Natural killer cell (primary cell): ENCODE data around the gene CFAP299. TPM values are rescaled to one million over a fixed set of nuclear protein-coding genes. Genes with fewer than 3 reads are reported as not detected.
"Not testable (repeated sequence)": the region's sequence is repeated elsewhere in the genome, so short reads cannot be mapped to it uniquely, and the experiment has no call there.

Source experiments
- ATAC-seq, 3 donors: fragments of 150-1000 bp in 2 of 3; fragments of 200-7000 bp in 1 of 3; cut with Tn5 transposase; 1 replicate in 1 of 3; 2 replicates in 2 of 3; pipeline ENCODE4 v1.10.0; 2021; ENCODE audit warnings: mild to moderate bottlenecking in 2 of 3, moderate library complexity in 2 of 3
- DNase-seq, 2 donors: peaks; one replicate each; pipeline versions ENCODE4 v3.0.0 to v3.0.0-alpha.2; 2013 to 2021; ENCODE audit warnings: mixed read lengths in 1 of 2
- H3K27ac ChIP-seq: one replicate; pipeline ENCODE4 v1.5.1; 2013; ENCODE audit warnings: mild to moderate bottlenecking, low read length
- H3K27me3 ChIP-seq: one replicate; pipeline ENCODE4 v1.6.1; 2013; ENCODE audit warnings: low read length; ENCODE audit not compliant: control insufficient read depth, insufficient read depth
- H3K36me3 ChIP-seq: one replicate; pipeline ENCODE4 v1.6.1; 2013; ENCODE audit warnings: low read length; ENCODE audit not compliant: control insufficient read depth, insufficient read depth
- H3K4me1 ChIP-seq: one replicate; pipeline ENCODE4 v1.6.1; 2013; ENCODE audit warnings: low read length; ENCODE audit not compliant: control insufficient read depth, insufficient read depth
- H3K4me3 ChIP-seq: one replicate; pipeline ENCODE4 v1.5.1; 2013; ENCODE audit warnings: low read length
- H3K9me3 ChIP-seq: one replicate; pipeline ENCODE4 v1.6.1; 2013; ENCODE audit warnings: low read length; ENCODE audit not compliant: control insufficient read depth, insufficient read depth
- H3K27ac Mint-ChIP-seq, 2 donors: one replicate each; pipeline ENCODE4 v1.8.0; 2022; ENCODE audit warnings: mild to moderate bottlenecking in 2 of 2, mixed read lengths in 2 of 2, moderate library complexity in 1 of 2
- H3K27me3 Mint-ChIP-seq, 2 donors: one replicate each; pipeline ENCODE4 v1.8.0; 2022; ENCODE audit warnings: low read depth in 2 of 2, mixed read lengths in 2 of 2
- H3K36me3 Mint-ChIP-seq: one replicate; pipeline ENCODE4 v1.8.0; 2022; ENCODE audit warnings: mixed read lengths
- H3K4me1 Mint-ChIP-seq, 2 donors: one replicate each; pipeline ENCODE4 v1.8.0; 2022; ENCODE audit warnings: mixed read lengths in 2 of 2
- H3K4me3 Mint-ChIP-seq: one replicate; pipeline ENCODE4 v1.8.0; 2022; ENCODE audit warnings: mild to moderate bottlenecking, moderate library complexity, mixed read lengths
- H3K9me3 Mint-ChIP-seq, 2 donors: one replicate each; pipeline ENCODE4 v1.8.0; 2022; ENCODE audit warnings: mixed read lengths in 2 of 2
- CTCF ChIP-seq: fragments of 200-600 bp; IDR thresholded peaks from one replicate; pipeline ENCODE4 v1.8.0; 2022; ENCODE audit warnings: antibody characterized with exemption
- WGBS: methylation state at CpG from one replicate; pipeline ENCODE4 v1.1.7; 2013; ENCODE audit warnings: missing lambda C conversion rate; ENCODE audit not compliant: insufficient coverage; 5-methylcytosine and 5-hydroxymethylcytosine counted together
- intact Hi-C: fragments of 100-400 bp; cut with micrococcal nuclease; formaldehyde crosslinking; loops from one replicate; pipeline ENCODE4 v1.14.2; 2022
- total RNA-seq, 4 donors: library from RNA; stranded (reverse); fragments of 120-200 nt in 1 of 4; gene quantifications; one replicate each; pipeline versions ENCODE4 v1.2.3 to v1.2.4, GENCODE V29; 2013 to 2022

CFAP299 gene
- total RNA-seq, 3 donors from 2014 or later (not counting 1 experiment from before 2014, with no cell fraction given), result not detected

GRCh38 chr4:80646061-80646460, 310.5 kb downstream of the CFAP299 start:
- ATAC-seq, result no peak
- TF ChIP-seq CTCF, result no peak
- H3K27ac Mint-ChIP-seq, result no peak overlapping the region
- DNase-seq, result no peak
- no peaks in the 10 kb centered on the region for H3K36me3 ChIP-seq
- intact Hi-C loops, result no loop called here
- no peaks in the 10 kb centered on the region for H3K4me1 ChIP-seq
- no peaks in the 10 kb centered on the region for H3K9me3 Mint-ChIP-seq
- H3K36me3 Mint-ChIP-seq, result no peaks in the 10 kb centered on the region
- no peaks in the 10 kb centered on the region for H3K9me3 ChIP-seq
- H3K27ac ChIP-seq, result no peak overlapping the region
- H3K4me3 Mint-ChIP-seq, result no peak overlapping the region
- H3K27me3 ChIP-seq, result peaks cover 2% of the 10 kb centered on the region
- peaks cover 0 to 1% of the 10 kb centered on the region in 2 donors for H3K27me3 Mint-ChIP-seq
- H3K4me1 Mint-ChIP-seq, result no peaks in the 10 kb centered on the region
- no peak overlapping the region for H3K4me3 ChIP-seq
- WGBS, result 90% methylated on average over 2 of the region's 2 CpGs

DNA sequence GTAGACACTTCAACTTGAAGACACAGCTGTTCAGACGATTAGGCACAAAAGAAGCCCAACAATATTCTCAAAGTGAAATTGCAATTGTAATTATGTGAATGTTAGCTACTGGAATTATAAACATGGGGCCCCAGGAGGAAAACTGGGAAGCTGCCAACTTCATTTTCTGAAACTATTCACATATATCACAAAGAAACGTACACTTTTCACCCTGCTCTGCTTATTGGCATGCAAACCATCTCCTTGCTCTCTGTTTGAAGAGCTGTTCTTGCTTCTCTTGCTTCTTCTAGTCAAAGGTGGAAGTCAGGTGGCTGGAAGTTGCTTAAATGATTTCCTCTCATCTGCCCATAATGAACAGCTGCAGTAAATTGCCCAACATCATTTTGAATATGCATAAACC, 320.1 kb downstream of the CFAP299 start:
- no peak for DNase-seq
- Mint-ChIP-seq H3K9me3 (peaks cover 0 to 4% of the 10 kb centered on the region in 2 donors), H3K4me3 (no peak overlapping the region), H3K36me3 (no peaks in the 10 kb centered on the region), H3K4me1 (no peaks in the 10 kb centered on the region), H3K27me3 (peaks cover 13 to 16% of the 10 kb centered on the region in 2 donors), H3K27ac (no peak overlapping the region)
- H3K36me3 ChIP-seq, result no peaks in the 10 kb centered on the region
- 100% methylated on average over 1 of the region's 2 CpGs for WGBS
- intact Hi-C loops, result no loop called here
- no peaks in the 10 kb centered on the region for H3K27me3 ChIP-seq
- no peak for ATAC-seq
- H3K9me3 ChIP-seq, result no peaks in the 10 kb centered on the region
- no peak overlapping the region for H3K4me3 ChIP-seq
- H3K4me1 ChIP-seq, result no peaks in the 10 kb centered on the region
- no peak for TF ChIP-seq CTCF
- H3K27ac ChIP-seq, result no peak overlapping the region

GRCh38 chr4:80670118-80670517, 334.6 kb downstream of the CFAP299 start:
- H3K9me3 ChIP-seq, ATAC-seq, H3K4me1 ChIP-seq, H3K9me3 Mint-ChIP-seq, H3K4me1 Mint-ChIP-seq, H3K4me3 ChIP-seq, H3K36me3 ChIP-seq, H3K27me3 ChIP-seq, H3K27me3 Mint-ChIP-seq, H3K27ac ChIP-seq, H3K4me3 Mint-ChIP-seq, DNase-seq, H3K27ac Mint-ChIP-seq, H3K36me3 Mint-ChIP-seq, intact Hi-C loops: not testable (repeated sequence)
- WGBS, result 98% methylated on average over 3 of the region's 3 CpGs

DNA sequence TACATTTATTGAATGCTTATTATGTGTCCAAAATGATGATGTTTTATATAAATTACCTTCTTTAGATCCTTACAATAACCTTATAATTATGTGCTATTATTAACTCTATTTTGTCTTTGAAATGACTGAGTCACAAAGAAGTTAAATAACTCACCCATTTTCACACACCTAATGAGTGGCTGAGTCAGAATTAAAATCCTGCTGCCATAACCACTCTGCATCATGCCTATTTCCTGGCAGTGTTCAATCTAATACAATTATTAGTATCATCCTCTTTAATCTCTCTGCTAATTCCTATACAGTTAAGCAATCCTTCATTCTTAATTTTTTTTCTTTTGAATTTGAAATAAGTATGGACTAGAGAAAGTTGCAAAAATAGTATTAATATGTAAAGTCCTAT, 342.9 kb downstream of the CFAP299 start:
- Mint-ChIP-seq H3K4me3 (no peak overlapping the region), H3K27ac (no peak overlapping the region), H3K4me1 (peaks cover 0 to 5% of the 10 kb centered on the region in 2 donors), H3K9me3 (peaks cover 0 to 3% of the 10 kb centered on the region in 2 donors), H3K27me3 (peaks cover 0 to 14% of the 10 kb centered on the region in 2 donors), H3K36me3 (no peaks in the 10 kb centered on the region)
- H3K27me3 ChIP-seq, result peaks cover 2% of the 10 kb centered on the region
- no peak overlapping the region for H3K4me3 ChIP-seq
- intact Hi-C loops, result no loop called here
- DNase-seq (no peak), ATAC-seq (no peak)
- H3K36me3 ChIP-seq, result no peaks in the 10 kb centered on the region
- H3K4me1 ChIP-seq, result no peaks in the 10 kb centered on the region
- no peaks in the 10 kb centered on the region for H3K9me3 ChIP-seq
- H3K27ac ChIP-seq, result no peak overlapping the region
- TF ChIP-seq CTCF, result no peak
